Fibroblast of mammary gland (primary cell): ENCODE measurements around the gene CUBN.

Experiments used
- DNase-seq: peaks from one replicate; pipeline ENCODE4 v3.0.0-alpha.2; 2010; ENCODE audit warnings: low read depth
- H3K4me3 ChIP-seq: 2 replicates; pipeline ENCODE4 v1.5.1; 2011; ENCODE audit warnings: low read depth, mild to moderate bottlenecking, low read length, moderate library complexity; ENCODE audit not compliant: control insufficient read depth
- TF ChIP-seq, protein P1 (sequence below): conservative IDR thresholded peaks from 2 replicates; pipeline ENCODE4 v1.5.1; 2011; ENCODE audit warnings: low read depth, low read length, inconsistent platforms; ENCODE audit not compliant: control insufficient read depth, insufficient read depth

The CUBN gene

DNA sequence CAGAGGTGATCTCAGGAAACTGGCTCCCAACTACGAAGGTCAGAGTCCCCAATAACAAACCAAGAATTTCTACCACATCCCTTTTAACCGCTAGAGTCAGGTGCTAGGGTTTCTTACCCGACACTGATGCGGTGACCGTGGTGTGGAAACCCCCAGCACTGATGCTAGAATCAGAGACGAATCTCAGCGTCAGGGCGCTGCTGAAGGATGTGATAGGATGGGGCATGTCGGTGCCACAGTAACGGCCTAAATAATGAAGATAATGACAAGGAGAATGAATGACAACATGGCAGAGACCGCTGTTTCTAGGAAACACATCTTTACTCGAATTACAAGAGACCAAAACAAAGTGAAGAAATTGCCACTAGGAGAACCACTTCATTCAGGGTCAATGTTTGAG, 181.2 kb downstream of the CUBN start:
- DNase-seq, result no peak
- TF ChIP-seq, protein P1, sequence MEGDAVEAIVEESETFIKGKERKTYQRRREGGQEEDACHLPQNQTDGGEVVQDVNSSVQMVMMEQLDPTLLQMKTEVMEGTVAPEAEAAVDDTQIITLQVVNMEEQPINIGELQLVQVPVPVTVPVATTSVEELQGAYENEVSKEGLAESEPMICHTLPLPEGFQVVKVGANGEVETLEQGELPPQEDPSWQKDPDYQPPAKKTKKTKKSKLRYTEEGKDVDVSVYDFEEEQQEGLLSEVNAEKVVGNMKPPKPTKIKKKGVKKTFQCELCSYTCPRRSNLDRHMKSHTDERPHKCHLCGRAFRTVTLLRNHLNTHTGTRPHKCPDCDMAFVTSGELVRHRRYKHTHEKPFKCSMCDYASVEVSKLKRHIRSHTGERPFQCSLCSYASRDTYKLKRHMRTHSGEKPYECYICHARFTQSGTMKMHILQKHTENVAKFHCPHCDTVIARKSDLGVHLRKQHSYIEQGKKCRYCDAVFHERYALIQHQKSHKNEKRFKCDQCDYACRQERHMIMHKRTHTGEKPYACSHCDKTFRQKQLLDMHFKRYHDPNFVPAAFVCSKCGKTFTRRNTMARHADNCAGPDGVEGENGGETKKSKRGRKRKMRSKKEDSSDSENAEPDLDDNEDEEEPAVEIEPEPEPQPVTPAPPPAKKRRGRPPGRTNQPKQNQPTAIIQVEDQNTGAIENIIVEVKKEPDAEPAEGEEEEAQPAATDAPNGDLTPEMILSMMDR, result no peak

DNA sequence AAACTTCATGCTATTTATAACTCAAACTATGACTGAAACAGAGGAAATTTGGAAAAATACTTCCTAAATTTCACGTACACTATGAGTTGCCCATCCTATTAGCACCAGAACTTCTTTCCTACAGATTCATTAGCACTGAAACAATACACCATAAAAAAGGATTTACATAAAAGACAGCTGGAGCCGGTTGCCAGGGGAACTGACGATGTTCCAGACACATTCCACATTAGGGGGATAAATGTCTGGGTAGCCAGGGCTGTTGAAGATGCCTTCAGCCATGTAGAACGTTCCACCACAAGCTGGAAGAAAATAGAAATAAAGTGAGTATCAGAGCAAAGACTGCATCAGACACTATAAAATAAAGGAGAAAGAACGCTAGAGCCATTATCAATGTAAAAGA, 182.5 kb downstream of the CUBN start:
- no peak for DNase-seq

More for the DNA sequence above, 181.2 kb downstream of the CUBN start:
- no peak overlapping the region for H3K4me3 ChIP-seq

DNA sequence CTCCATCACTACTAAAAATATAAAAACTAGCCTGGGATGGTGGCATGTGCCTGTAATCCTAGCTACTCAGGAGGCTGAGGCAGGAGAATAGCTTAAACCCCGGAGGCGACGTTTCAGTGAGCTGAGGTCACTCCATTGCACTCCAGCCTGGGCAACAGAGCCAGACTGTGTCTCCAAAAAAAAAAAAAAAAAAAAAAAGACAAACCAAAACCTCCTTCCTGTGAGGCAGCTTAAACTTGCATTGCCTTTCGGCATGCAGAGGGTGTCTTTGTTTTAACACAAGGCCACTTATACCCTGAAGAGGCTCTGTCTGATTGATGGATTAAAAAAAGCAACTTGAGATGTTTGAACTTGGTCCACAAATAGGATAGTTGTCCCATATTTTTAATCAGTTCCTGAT, 184.0 kb downstream of the CUBN start:
- TF ChIP-seq, protein P1, result no peak

More for the DNA sequence above, 182.5 kb downstream of the CUBN start:
- TF ChIP-seq, protein P1, result no peak
- H3K4me3 ChIP-seq, result no peak overlapping the region

DNA sequence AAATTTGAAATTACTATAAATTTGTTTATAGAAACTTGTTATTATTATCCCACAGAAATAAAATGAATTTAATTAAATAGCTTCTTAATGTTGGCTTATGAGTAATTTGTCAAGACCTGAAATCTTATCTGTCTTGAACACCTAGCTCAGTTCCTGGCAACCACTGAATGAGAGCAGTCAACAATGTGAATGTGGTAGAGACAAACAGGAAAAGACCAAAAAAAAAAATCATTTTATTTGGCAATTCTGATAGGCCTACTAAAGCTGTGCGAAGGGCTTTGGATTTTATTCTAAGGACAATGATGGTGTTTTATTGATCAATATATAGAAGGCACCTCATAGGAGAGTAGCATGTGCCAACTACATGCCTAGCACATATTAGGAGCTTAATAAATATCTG, 184.6 kb downstream of the CUBN start:
- H3K4me3 ChIP-seq, result no peak overlapping the region
- DNase-seq, result no peak
- TF ChIP-seq, protein P1, result no peak

More for the DNA sequence above, 184.0 kb downstream of the CUBN start:
- peak; percentile 45 for DNase-seq
- no peak overlapping the region for H3K4me3 ChIP-seq

DNA sequence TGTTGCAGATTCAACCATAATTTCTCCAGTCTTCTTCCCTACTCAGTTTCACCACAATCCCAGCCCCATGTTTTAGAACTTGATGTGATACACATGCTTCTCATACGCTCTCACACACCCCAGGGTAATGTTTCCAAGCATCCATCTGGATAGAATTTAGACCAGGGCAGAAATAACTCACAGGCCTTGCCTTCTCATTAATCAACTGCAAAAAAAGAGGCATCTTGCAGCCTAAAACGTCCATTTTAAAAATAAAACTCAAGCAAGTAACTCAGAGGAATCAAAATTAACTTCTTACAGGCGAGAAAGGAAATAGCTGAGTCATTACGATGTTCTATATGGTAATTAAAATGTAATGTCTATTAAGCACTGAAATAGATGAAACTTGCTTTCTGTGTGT, 185.2 kb downstream of the CUBN start:
- DNase-seq, result peak; percentile 92
- TF ChIP-seq, protein P1, result no peak
- no peak overlapping the region for H3K4me3 ChIP-seq

DNA sequence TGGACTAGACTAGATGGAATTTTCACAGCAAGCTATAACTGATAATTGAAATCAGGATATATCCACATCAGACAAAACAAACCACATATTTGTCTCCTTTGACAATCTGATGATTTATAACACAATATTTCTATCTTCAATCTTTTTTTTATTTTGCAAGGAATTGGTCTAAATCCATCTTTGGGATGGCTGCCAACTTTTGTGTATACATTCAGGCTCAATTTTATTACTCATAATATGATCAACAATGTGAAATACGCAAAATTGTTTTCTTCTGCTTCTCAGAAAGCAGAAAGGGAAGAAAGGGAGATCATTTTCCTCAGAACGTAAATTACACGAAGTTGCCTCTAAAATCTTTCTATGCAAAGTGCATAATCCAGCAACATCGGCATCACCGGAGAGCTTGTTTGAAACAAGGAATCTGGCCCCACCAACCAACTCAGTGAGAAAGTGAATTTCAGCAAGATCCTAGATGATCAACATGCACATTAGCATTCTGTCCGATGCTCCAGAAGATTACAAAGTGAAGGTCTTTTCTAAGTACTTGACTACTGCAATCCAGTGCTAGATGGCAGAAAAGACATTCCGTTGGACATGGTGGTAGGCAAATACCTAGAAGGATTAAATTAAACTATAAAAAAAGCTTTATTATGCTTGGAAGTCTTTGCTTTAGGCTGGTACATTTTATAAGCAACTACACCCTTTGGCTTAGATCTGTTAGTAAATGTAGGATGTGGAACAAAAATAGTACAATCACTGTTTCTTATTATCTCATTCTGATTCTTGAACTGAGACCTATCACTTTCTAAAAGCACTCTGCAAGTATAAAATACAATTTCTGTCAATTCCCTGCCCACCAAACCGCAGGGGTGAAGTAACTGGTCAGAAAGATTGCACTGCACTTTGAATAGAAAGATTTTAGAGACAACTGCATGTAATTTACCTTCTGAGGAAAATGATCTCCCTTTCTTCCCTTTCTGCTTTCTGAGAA, 186.0 kb downstream of the CUBN start:
- peak; percentile 55 for DNase-seq
- TF ChIP-seq, protein P1, result no peak
- H3K4me3 ChIP-seq, result no peak overlapping the region
